ENCODE data around the gene TUBB4B.
"Not testable (repeated sequence)": the region's sequence is repeated elsewhere in the genome, so short reads cannot be mapped to it uniquely, and the experiment has no call there.

TUBB4B gene

GRCh38 chr9:137253717-137254623 lies 12.9 kb downstream of the TUBB4B start:
- DNase-seq = no peak

- peak; percentile 33 for DNase-seq
Observed at GRCh38 chr9:137254624-137255447, 13.7 kb downstream of the TUBB4B start, which contains the start of gene NELFB. Gene NELFB, plus strand, starts transcription at chr9:137255327.

- DNase-seq = no peak
Observed at GRCh38 chr9:137255448-137256114, 14.5 kb downstream of the TUBB4B start.

- no peak for DNase-seq
Observed at GRCh38 chr9:137256362-137256761, 15.3 kb downstream of the TUBB4B start.

- no peak for DNase-seq
Observed at GRCh38 chr9:137256856-137257255, 15.8 kb downstream of the TUBB4B start.

- DNase-seq = not testable (repeated sequence)
Observed at GRCh38 chr9:137262173-137262908, 21.3 kb downstream of the TUBB4B start.

GRCh38 chr9:137262909-137263285 lies 21.8 kb downstream of the TUBB4B start:
- no peak for DNase-seq

GRCh38 chr9:137263506-137263905 lies 22.4 kb downstream of the TUBB4B start:
- no peak for DNase-seq

- DNase-seq = no peak
Observed at GRCh38 chr9:137264067-137264466, 23.0 kb downstream of the TUBB4B start.

GRCh38 chr9:137265496-137266161 lies 24.5 kb downstream of the TUBB4B start:
- no peak for DNase-seq

GRCh38 chr9:137266162-137266527 lies 25.1 kb downstream of the TUBB4B start:
- no peak for DNase-seq

- DNase-seq = no peak
Observed at GRCh38 chr9:137266585-137267453, 25.7 kb downstream of the TUBB4B start.

- no peak for DNase-seq
Observed at GRCh38 chr9:137267933-137268355, 26.9 kb downstream of the TUBB4B start.

- no peak for DNase-seq
Observed at GRCh38 chr9:137268538-137269201, 27.6 kb downstream of the TUBB4B start.

- no peak for DNase-seq
Observed at GRCh38 chr9:137269231-137269772, 28.2 kb downstream of the TUBB4B start.

- DNase-seq = no peak
Observed at GRCh38 chr9:137270929-137271695, 30.0 kb downstream of the TUBB4B start.

- DNase-seq = no peak
Observed at GRCh38 chr9:137271696-137272076, 30.6 kb downstream of the TUBB4B start.

GRCh38 chr9:137272241-137273094 lies 31.4 kb downstream of the TUBB4B start:
- DNase-seq = no peak

All from NCI-H446 treated with DMSO at 0.1 percent for 48 hours (cell line).